ENCODE results near the gene KDM2B. TPM values are rescaled to one million over a fixed set of nuclear protein-coding genes. Genes with fewer than 3 reads are reported as not detected.

KDM2B gene
- total RNA-seq, 1 donor from 2014 or later = 21.3 TPM

- no peak for DNase-seq (ENCODE audit: low spot score)
- no peaks in the 10 kb centered on the region for H3K27me3 Mint-ChIP-seq (ENCODE audit: low read depth)
- no peak overlapping the region for H3K27ac Mint-ChIP-seq (ENCODE audit: unreplicated experiment)
Measured at GRCh38 chr12:121513464-121514183, 67.2 kb downstream of the KDM2B start.

GRCh38 chr12:121512561-121512960, 68.3 kb downstream of the KDM2B start:
- TF ChIP-seq CTCF (IDR thresholded peaks at IDR 0.05) = no peak
- Mint-ChIP-seq H3K4me1 (ENCODE audit: low read depth) (no peaks in the 10 kb centered on the region), H3K36me3 (ENCODE audit: low read depth) (peaks cover 6% of the 10 kb centered on the region), H3K4me3 (ENCODE audit: unreplicated experiment) (no peak overlapping the region), H3K9me3 (ENCODE audit: low read depth) (no peaks in the 10 kb centered on the region), H3K27me3 (ENCODE audit: low read depth) (no peaks in the 10 kb centered on the region), H3K27ac (ENCODE audit: unreplicated experiment) (no peak overlapping the region)
- no peak for DNase-seq (ENCODE audit: low spot score)

More at GRCh38 chr12:121513464-121514183, 67.2 kb downstream of the KDM2B start:
- TF ChIP-seq CTCF (IDR thresholded peaks at IDR 0.05) = no peak
- no peaks in the 10 kb centered on the region for H3K9me3 Mint-ChIP-seq (ENCODE audit: low read depth)
- no peak overlapping the region for H3K4me3 Mint-ChIP-seq (ENCODE audit: unreplicated experiment)
- H3K4me1 Mint-ChIP-seq (ENCODE audit: low read depth) = no peaks in the 10 kb centered on the region
- H3K36me3 Mint-ChIP-seq (ENCODE audit: low read depth) = peaks cover 2% of the 10 kb centered on the region

- no peak overlapping the region for H3K27ac Mint-ChIP-seq (ENCODE audit: unreplicated experiment)
- no peaks in the 10 kb centered on the region for H3K27me3 Mint-ChIP-seq (ENCODE audit: low read depth)
- no peak for DNase-seq (ENCODE audit: low spot score)
- peaks cover 6% of the 10 kb centered on the region for H3K36me3 Mint-ChIP-seq (ENCODE audit: low read depth)
- H3K4me3 Mint-ChIP-seq (ENCODE audit: unreplicated experiment) = no peak overlapping the region
- no peaks in the 10 kb centered on the region for H3K4me1 Mint-ChIP-seq (ENCODE audit: low read depth)
- TF ChIP-seq CTCF (IDR thresholded peaks at IDR 0.05) = no peak
- H3K9me3 Mint-ChIP-seq (ENCODE audit: low read depth) = no peaks in the 10 kb centered on the region
Measured at GRCh38 chr12:121511916-121512315, 68.9 kb downstream of the KDM2B start.

- no peak for DNase-seq (ENCODE audit: low spot score)
- H3K36me3 Mint-ChIP-seq (ENCODE audit: low read depth) = peaks cover 6% of the 10 kb centered on the region
Measured at GRCh38 chr12:121509339-121509738, 71.5 kb downstream of the KDM2B start.

GRCh38 chr12:121508533-121508932, 72.3 kb downstream of the KDM2B start:
- no peak for DNase-seq (ENCODE audit: low spot score)
- Mint-ChIP-seq H3K27me3 (ENCODE audit: low read depth) (no peaks in the 10 kb centered on the region), H3K36me3 (ENCODE audit: low read depth) (peaks cover 6% of the 10 kb centered on the region), H3K27ac (ENCODE audit: unreplicated experiment) (no peak overlapping the region), H3K4me3 (ENCODE audit: unreplicated experiment) (no peak overlapping the region), H3K4me1 (ENCODE audit: low read depth) (no peaks in the 10 kb centered on the region), H3K9me3 (ENCODE audit: low read depth) (no peaks in the 10 kb centered on the region)
- no peak for TF ChIP-seq CTCF (IDR thresholded peaks at IDR 0.05)

More at GRCh38 chr12:121509339-121509738, 71.5 kb downstream of the KDM2B start:
- no peaks in the 10 kb centered on the region for H3K27me3 Mint-ChIP-seq (ENCODE audit: low read depth)
- no peak overlapping the region for H3K27ac Mint-ChIP-seq (ENCODE audit: unreplicated experiment)
- no peak for TF ChIP-seq CTCF (IDR thresholded peaks at IDR 0.05)
- H3K9me3 Mint-ChIP-seq (ENCODE audit: low read depth) = no peaks in the 10 kb centered on the region
- H3K4me3 Mint-ChIP-seq (ENCODE audit: unreplicated experiment) = no peak overlapping the region
- no peaks in the 10 kb centered on the region for H3K4me1 Mint-ChIP-seq (ENCODE audit: low read depth)

All from chondrocyte (in vitro differentiated cells).